ENCODE data around the gene LDLRAD2.

DNA sequence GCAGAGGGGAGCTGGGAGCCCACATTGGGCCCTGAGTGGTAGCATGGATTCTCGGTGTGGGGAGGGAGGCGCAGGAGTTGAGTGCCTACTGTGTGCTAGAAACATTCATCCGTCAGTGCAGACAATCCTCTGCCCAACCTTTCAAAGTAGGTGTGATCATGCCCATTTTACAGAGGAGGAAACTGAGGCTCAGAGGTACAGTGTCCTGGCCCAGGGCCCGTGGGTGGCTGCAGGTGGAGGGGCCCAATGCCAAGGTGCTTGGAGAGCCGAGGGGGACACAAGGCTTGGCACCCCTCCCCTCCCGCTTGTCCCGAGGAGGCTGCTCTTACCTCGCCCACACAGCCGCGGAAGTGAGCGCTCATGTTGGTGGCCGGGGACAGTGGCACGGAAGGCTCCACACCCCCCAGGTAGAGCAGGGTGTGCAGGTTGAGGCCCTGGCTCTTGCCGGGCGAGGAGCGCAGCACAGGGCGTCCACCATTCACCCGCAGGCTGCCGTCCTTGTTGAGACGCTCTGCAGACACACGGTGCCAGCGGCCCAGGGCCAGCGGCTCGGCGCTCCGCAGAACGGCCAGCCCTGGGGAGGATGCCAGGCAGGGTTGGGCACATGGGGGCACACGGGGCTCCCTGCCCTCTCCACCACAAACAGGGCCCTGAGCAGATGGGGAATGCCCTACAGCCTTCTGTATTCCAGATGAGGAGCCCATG, 16.6 kb downstream of the LDLRAD2 start:
- TF ChIP-seq, protein P1, sequence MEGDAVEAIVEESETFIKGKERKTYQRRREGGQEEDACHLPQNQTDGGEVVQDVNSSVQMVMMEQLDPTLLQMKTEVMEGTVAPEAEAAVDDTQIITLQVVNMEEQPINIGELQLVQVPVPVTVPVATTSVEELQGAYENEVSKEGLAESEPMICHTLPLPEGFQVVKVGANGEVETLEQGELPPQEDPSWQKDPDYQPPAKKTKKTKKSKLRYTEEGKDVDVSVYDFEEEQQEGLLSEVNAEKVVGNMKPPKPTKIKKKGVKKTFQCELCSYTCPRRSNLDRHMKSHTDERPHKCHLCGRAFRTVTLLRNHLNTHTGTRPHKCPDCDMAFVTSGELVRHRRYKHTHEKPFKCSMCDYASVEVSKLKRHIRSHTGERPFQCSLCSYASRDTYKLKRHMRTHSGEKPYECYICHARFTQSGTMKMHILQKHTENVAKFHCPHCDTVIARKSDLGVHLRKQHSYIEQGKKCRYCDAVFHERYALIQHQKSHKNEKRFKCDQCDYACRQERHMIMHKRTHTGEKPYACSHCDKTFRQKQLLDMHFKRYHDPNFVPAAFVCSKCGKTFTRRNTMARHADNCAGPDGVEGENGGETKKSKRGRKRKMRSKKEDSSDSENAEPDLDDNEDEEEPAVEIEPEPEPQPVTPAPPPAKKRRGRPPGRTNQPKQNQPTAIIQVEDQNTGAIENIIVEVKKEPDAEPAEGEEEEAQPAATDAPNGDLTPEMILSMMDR (IDR thresholded peaks at IDR 0.05) = no peak
- no peak for TF ChIP-seq POLR2A (IDR thresholded peaks at IDR 0.05)
- no peak for TF ChIP-seq POLR2AphosphoS5 (IDR thresholded peaks at IDR 0.05; ENCODE audit: insufficient read depth in 1 of 2, low read depth in 1 of 2)

Data from vagina (tissue), 2 donors.